ENCODE measurements around the gene PKN1. TPM values are rescaled to one million over a fixed set of nuclear protein-coding genes. Genes with fewer than 3 reads are reported as not detected.

PKN1 gene
- total RNA-seq, 1 donor from 2014 or later: 147 TPM

- Histone ChIP-seq H3K4me1 (peaks cover 42% of the 10 kb centered on the region), H3K36me3 (peaks cover 45% of the 10 kb centered on the region), H3K9me3 (no peaks in the 10 kb centered on the region), H3K4me3 (peak within 1 kb of the TSS; percentile 27), H3K27ac (no peak within 1 kb of the TSS), H3K27me3 (ENCODE audit: low read depth) (peaks cover 26% of the 10 kb centered on the region)
- peak; percentile 48 for TF ChIP-seq CTCF (IDR thresholded peaks at IDR 0.05)
- peak; percentile 11 to 36 for ATAC-seq
- no peak for DNase-seq
- intact Hi-C loops (cut with DNase I): no loop called here
These were observed 42.4 kb downstream of the PKN1 start, which contains the start of gene PTGER1 for GRCh38 chr19:14475251-14476073. Gene PTGER1, minus strand, starts transcription at chr19:14475354. Its CDS starts 1,034 bp downstream, at chr19:14474320.

- no peak overlapping the region for H3K27ac ChIP-seq
- H3K36me3 ChIP-seq: peaks cover 43% of the 10 kb centered on the region
- DNase-seq (no peak), ATAC-seq (no peak)
- no peaks in the 10 kb centered on the region for H3K9me3 ChIP-seq
- no peak for TF ChIP-seq CTCF (IDR thresholded peaks at IDR 0.05)
- peaks cover 26% of the 10 kb centered on the region for H3K27me3 ChIP-seq (ENCODE audit: low read depth)
- intact Hi-C loops (cut with DNase I): no loop called here
- H3K4me1 ChIP-seq: peaks cover 42% of the 10 kb centered on the region
- H3K4me3 ChIP-seq: no peak overlapping the region
These were observed 43.2 kb downstream of the PKN1 start for GRCh38 chr19:14476327-14476672.

GRCh38 chr19:14476673-14477401, 43.7 kb downstream of the PKN1 start:
- intact Hi-C loops (cut with DNase I): no loop called here
- peak overlapping the region; percentile 65 for H3K27ac ChIP-seq
- H3K36me3 ChIP-seq: peaks cover 42% of the 10 kb centered on the region
- peaks cover 42% of the 10 kb centered on the region for H3K4me1 ChIP-seq
- TF ChIP-seq CTCF (IDR thresholded peaks at IDR 0.05): no peak
- H3K27me3 ChIP-seq (ENCODE audit: low read depth): peaks cover 26% of the 10 kb centered on the region
- ATAC-seq (peak; percentile 15 to 28), DNase-seq (no peak)
- no peaks in the 10 kb centered on the region for H3K9me3 ChIP-seq
- H3K4me3 ChIP-seq: no peak overlapping the region

- Histone ChIP-seq H3K27me3 (ENCODE audit: low read depth) (peaks cover 22% of the 10 kb centered on the region), H3K4me1 (peaks cover 35% of the 10 kb centered on the region), H3K9me3 (no peaks in the 10 kb centered on the region), H3K36me3 (peaks cover 49% of the 10 kb centered on the region), H3K27ac (peak overlapping the region; percentile 65), H3K4me3 (no peak overlapping the region)
- ATAC-seq: no peak
- intact Hi-C loops (cut with DNase I): no loop called here
- no peak for DNase-seq
- TF ChIP-seq CTCF (IDR thresholded peaks at IDR 0.05): no peak
These were observed 44.5 kb downstream of the PKN1 start for GRCh38 chr19:14477418-14478112.

GRCh38 chr19:14478113-14478545, 45.0 kb downstream of the PKN1 start:
- H3K27ac ChIP-seq: peak overlapping the region; percentile 65
- ATAC-seq (no peak), DNase-seq (no peak)
- intact Hi-C loops (cut with DNase I): no loop called here
- H3K27me3 ChIP-seq (ENCODE audit: low read depth): peaks cover 16% of the 10 kb centered on the region
- no peak for TF ChIP-seq CTCF (IDR thresholded peaks at IDR 0.05)
- no peak overlapping the region for H3K4me3 ChIP-seq
- H3K36me3 ChIP-seq: peaks cover 55% of the 10 kb centered on the region
- peaks cover 31% of the 10 kb centered on the region for H3K4me1 ChIP-seq
- H3K9me3 ChIP-seq: no peaks in the 10 kb centered on the region
